Mesenchymal stem cell (in vitro differentiated cells and primary cell): Measurements from ENCODE around the gene OR14A16.

Experiments used
- DNase-seq: peaks from one replicate; pipeline ENCODE4 v3.0.0-alpha.2; 2013
- H2AFZ ChIP-seq: one replicate; pipeline ENCODE4 v1.6.1; 2013; ENCODE audit warnings: low read depth, mild to moderate bottlenecking, control low read depth, inconsistent platforms, low read length, moderate library complexity
- H2AK5ac ChIP-seq: 2 replicates; pipeline ENCODE4 v1.6.1; 2013; ENCODE audit warnings: low read length, moderate library complexity, mild to moderate bottlenecking, inconsistent platforms; ENCODE audit not compliant: severe bottlenecking
- H2BK120ac ChIP-seq: one replicate; pipeline ENCODE4 v1.6.1; 2013; ENCODE audit warnings: low read depth, mild to moderate bottlenecking, inconsistent platforms, low read length, moderate library complexity
- H2BK12ac ChIP-seq, 2 experiments: one replicate each; pipeline ENCODE4 v1.6.1; 2013; ENCODE audit warnings: inconsistent platforms in 2 of 2, low read length in 2 of 2, mild to moderate bottlenecking in 2 of 2, moderate library complexity in 2 of 2, control low read depth in 1 of 2
- H2BK15ac ChIP-seq: one replicate; pipeline ENCODE4 v1.6.1; 2013; ENCODE audit warnings: mild to moderate bottlenecking, low read depth, inconsistent platforms; ENCODE audit not compliant: poor library complexity, severe bottlenecking
- H2BK5ac ChIP-seq: 2 replicates; pipeline ENCODE4 v1.6.1; 2013; ENCODE audit warnings: low read depth, mild to moderate bottlenecking, low read length, control low read depth, inconsistent platforms; ENCODE audit not compliant: poor library complexity, severe bottlenecking
- H3K14ac ChIP-seq, 2 experiments: one replicate each; pipeline ENCODE4 v1.6.1; 2013; ENCODE audit warnings: inconsistent platforms in 2 of 2, low read length in 2 of 2, control low read depth in 1 of 2, mild to moderate bottlenecking in 1 of 2, moderate library complexity in 1 of 2
- H3K18ac ChIP-seq, 2 experiments: one replicate each; pipeline ENCODE4 v1.6.1; 2013; ENCODE audit warnings: inconsistent platforms in 2 of 2, low read length in 2 of 2, control low read depth in 1 of 2, low read depth in 1 of 2, mild to moderate bottlenecking in 1 of 2
- H3K23ac ChIP-seq, 2 experiments: one replicate each; pipeline ENCODE4 v1.6.1; 2013; ENCODE audit warnings: inconsistent platforms in 2 of 2, low read length in 2 of 2, mild to moderate bottlenecking in 2 of 2, moderate library complexity in 2 of 2, control low read depth in 1 of 2
- H3K27ac ChIP-seq: 2 replicates; pipeline ENCODE4 v1.5.1; 2013; ENCODE audit warnings: mild to moderate bottlenecking, moderate library complexity, low read length, control low read depth, inconsistent platforms; ENCODE audit not compliant: poor library complexity, severe bottlenecking
- H3K27me3 ChIP-seq, 2 experiments: 2 replicates each; pipeline versions ENCODE4 v1.6.1 to v1.7.0; 2013; ENCODE audit warnings: low read length in 2 of 2, mild to moderate bottlenecking in 2 of 2, moderate library complexity in 2 of 2, control low read depth in 1 of 2, inconsistent platforms in 1 of 2; ENCODE audit not compliant: control insufficient read depth in 1 of 2, insufficient read depth in 1 of 2
- H3K36me3 ChIP-seq, 2 experiments: 2 replicates each; pipeline versions ENCODE4 v1.6.1 to v1.7.0; 2013; ENCODE audit warnings: low read length in 2 of 2, control low read depth in 1 of 2, inconsistent platforms in 1 of 2, low read depth in 1 of 2, mild to moderate bottlenecking in 1 of 2; ENCODE audit not compliant: insufficient read depth in 2 of 2, control insufficient read depth in 1 of 2
- H3K4ac ChIP-seq, 2 experiments: one replicate each; pipeline ENCODE4 v1.6.1; 2013; ENCODE audit warnings: inconsistent platforms in 2 of 2, low read length in 2 of 2, mild to moderate bottlenecking in 2 of 2, moderate library complexity in 2 of 2, control low read depth in 1 of 2, low read depth in 1 of 2
- H3K4me1 ChIP-seq: 2 replicates; pipeline ENCODE4 v1.6.1; 2013; ENCODE audit warnings: low read depth, low read length, control low read depth; ENCODE audit not compliant: control insufficient read depth, insufficient read depth
- H3K4me2 ChIP-seq: 2 replicates; pipeline ENCODE4 v1.6.1; 2013; ENCODE audit warnings: low read length, mild to moderate bottlenecking, inconsistent platforms; ENCODE audit not compliant: poor library complexity, severe bottlenecking
- H3K4me3 ChIP-seq, 2 experiments: 2 replicates each; pipeline versions ENCODE4 v1.5.1 to v1.7.0; 2013; ENCODE audit warnings: low read length in 2 of 2, mild to moderate bottlenecking in 2 of 2, control low read depth in 1 of 2, low read depth in 1 of 2; ENCODE audit not compliant: insufficient read depth in 1 of 2
- H3K79me1 ChIP-seq: replicated peaks from 2 replicates; pipeline ENCODE4 v1.6.1; 2013; ENCODE audit warnings: mild to moderate bottlenecking, control low read depth, low read length, inconsistent platforms; ENCODE audit not compliant: poor library complexity, severe bottlenecking
- H3K9ac ChIP-seq: 2 replicates; pipeline ENCODE4 v1.7.0; 2013; ENCODE audit warnings: mild to moderate bottlenecking, low read length, moderate library complexity
- H3K9me3 ChIP-seq: 2 replicates; pipeline ENCODE4 v1.7.0; 2013; ENCODE audit warnings: mild to moderate bottlenecking, low read length; ENCODE audit not compliant: control insufficient read depth
- H4K8ac ChIP-seq: one replicate; pipeline ENCODE4 v1.6.1; 2013; ENCODE audit warnings: inconsistent platforms, mild to moderate bottlenecking, low read length, moderate library complexity
- H4K91ac ChIP-seq: one replicate; pipeline ENCODE4 v1.6.1; 2013; ENCODE audit warnings: mild to moderate bottlenecking, low read length, inconsistent platforms
- WGBS: methylation state at CpG from one replicate; pipeline ENCODE4 v1.1.7; 2013; ENCODE audit warnings: mixed read lengths; 5-methylcytosine and 5-hydroxymethylcytosine counted together

The OR14A16 gene

DNA sequence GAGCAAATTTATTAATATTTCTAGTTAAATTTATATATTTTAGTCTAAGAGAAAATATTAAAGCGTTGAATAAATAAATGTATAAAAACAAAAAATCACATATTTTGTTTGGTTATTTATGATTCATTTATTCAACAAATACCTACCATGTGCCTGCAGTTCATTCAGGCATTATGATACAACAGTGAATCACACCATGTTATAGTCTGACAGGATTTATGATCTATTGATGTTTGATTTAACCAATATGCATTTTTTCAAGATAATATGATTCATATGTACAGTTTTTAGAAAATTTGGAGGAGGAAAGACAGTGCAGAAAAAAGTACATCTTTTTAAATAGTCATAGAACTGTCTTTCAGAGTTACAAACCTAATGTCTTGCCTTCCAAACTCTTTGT is 25.7 kb upstream of the OR14A16 start:
- Histone ChIP-seq H3K9me3 (peaks cover 14% of the 10 kb centered on the region), H3K4me2 (no peak overlapping the region), H2AK5ac (no peak overlapping the region), H2BK5ac (no peak overlapping the region), H3K36me3 (no peaks in the 10 kb centered on the region), H2BK12ac (no peak overlapping the region), H2BK15ac (no peak overlapping the region), H3K27ac (no peak overlapping the region), H3K9ac (no peak overlapping the region), H3K14ac (no peak overlapping the region), H4K91ac (no peak overlapping the region), H3K18ac (no peak overlapping the region), H2BK120ac (no peak overlapping the region), H3K27me3 (no peaks in the 10 kb centered on the region), H3K4ac (no peak overlapping the region), H3K4me1 (no peaks in the 10 kb centered on the region), H2AFZ (no peak overlapping the region), H3K23ac (no peak overlapping the region), H3K4me3 (no peak overlapping the region), H4K8ac (no peak overlapping the region), H3K79me1 (no peaks in the 10 kb centered on the region)
- WGBS: no CpG with 5 or more reads among the region's 1 CpG
- no peak for DNase-seq

DNA sequence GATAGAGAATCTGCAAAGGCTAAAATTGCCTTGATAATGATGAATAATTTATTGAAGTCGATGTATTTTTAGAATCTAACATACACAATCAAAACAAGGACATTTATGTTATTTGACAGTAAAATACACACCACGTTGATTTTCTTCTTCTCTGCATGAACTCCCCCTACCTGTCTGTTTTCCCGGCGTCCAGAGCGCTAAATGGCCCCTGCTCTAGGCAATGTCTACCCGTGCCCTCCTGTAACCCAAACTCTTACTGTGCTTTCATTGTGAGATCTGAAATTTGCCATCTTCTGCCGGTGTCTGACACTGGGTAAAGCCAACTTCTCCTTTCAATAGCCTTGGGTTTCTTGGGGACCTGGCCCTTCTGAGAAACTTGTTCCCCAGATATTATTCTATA is 24.4 kb upstream of the OR14A16 start:
- Histone ChIP-seq H2AK5ac (no peak overlapping the region), H3K18ac (no peak overlapping the region), H3K4me3 (no peak overlapping the region), H2BK12ac (no peak overlapping the region), H3K9me3 (peaks cover 14% of the 10 kb centered on the region), H2BK120ac (no peak overlapping the region), H3K27me3 (no peaks in the 10 kb centered on the region), H2BK15ac (no peak overlapping the region), H4K8ac (no peak overlapping the region), H2BK5ac (no peak overlapping the region), H3K27ac (no peak overlapping the region), H4K91ac (no peak overlapping the region), H3K4me2 (no peak overlapping the region), H3K4me1 (no peaks in the 10 kb centered on the region), H3K14ac (no peak overlapping the region), H3K9ac (no peak overlapping the region), H2AFZ (no peak overlapping the region), H3K4ac (no peak overlapping the region), H3K36me3 (no peaks in the 10 kb centered on the region), H3K79me1 (no peaks in the 10 kb centered on the region), H3K23ac (no peak overlapping the region)
- no peak for DNase-seq
- whole genome bisulfite sequencing: 84% methylated on average over 7 of the region's 7 CpGs

DNA sequence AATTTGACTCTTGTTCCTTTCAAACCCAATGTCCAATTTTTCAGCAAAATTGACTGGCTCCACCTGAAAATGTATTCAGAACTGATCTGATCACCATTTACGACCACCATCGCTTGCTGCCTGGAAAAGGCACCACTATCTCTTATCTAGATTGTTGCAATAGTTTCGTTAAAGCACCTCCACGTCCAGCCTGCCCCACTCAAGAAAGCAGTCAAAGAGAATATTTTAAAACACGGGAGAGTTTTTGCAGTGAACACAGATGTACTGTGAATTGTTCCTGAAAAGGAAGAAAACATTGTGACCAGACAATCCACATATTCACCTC is 21.7 kb upstream of the OR14A16 start:
- Histone ChIP-seq H3K14ac (no peak overlapping the region), H3K4ac (no peak overlapping the region), H2AK5ac (no peak overlapping the region), H3K36me3 (no peaks in the 10 kb centered on the region), H3K18ac (no peak overlapping the region), H2BK120ac (no peak overlapping the region), H3K4me1 (no peaks in the 10 kb centered on the region), H2AFZ (no peak overlapping the region), H3K4me3 (no peak overlapping the region), H4K91ac (no peak overlapping the region), H3K27ac (no peak overlapping the region), H2BK5ac (no peak overlapping the region), H3K9ac (no peak overlapping the region), H3K79me1 (no peaks in the 10 kb centered on the region), H3K23ac (no peak overlapping the region), H2BK12ac (no peak overlapping the region), H3K9me3 (peaks cover 12% of the 10 kb centered on the region), H3K27me3 (no peaks in the 10 kb centered on the region), H3K4me2 (no peak overlapping the region), H4K8ac (no peak overlapping the region), H2BK15ac (no peak overlapping the region)
- DNase-seq: no peak
- 86% methylated on average over 5 of the region's 5 CpGs for WGBS

DNA sequence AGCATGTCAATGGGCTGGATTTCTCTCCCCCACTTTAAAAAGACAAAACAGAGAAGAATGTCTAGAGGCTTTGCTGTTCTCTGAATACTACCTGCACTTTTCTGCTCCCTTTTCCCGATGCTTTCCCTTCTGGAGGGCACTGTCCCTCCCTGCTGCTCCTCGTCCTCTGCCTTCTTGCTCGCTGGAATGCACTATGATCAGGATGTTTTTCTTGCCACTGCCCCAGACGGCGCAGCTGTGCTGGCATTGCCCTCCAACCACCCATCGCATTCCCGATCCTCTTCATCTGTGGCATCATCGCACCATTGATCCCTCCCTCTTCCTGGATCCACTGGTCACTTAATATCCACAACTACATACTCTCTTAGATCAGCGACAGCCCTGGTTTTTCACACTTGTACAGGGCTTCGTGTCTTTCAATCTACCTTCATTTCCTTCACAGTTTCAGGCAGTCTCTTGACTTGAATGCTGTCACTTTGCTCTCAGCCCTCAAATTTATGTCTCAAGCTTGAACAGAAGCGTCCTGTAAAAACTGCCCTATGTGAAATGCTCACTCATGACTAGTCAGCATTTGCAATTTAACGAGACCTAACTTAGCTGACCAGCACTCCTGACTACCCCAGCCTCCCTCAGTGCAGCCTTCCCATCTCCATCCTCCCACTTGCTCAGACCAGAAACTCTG is 21.2 kb upstream of the OR14A16 start:
- H3K23ac ChIP-seq: no peak overlapping the region
- no peak overlapping the region for H4K8ac ChIP-seq
- no peak overlapping the region for H3K4ac ChIP-seq
- no peaks in the 10 kb centered on the region for H3K27me3 ChIP-seq
- no peak overlapping the region for H3K9ac ChIP-seq
- no peak overlapping the region for H2BK15ac ChIP-seq
- no peak overlapping the region for H3K4me2 ChIP-seq
- no peak overlapping the region for H4K91ac ChIP-seq
- no peaks in the 10 kb centered on the region for H3K36me3 ChIP-seq
- no peak overlapping the region for H2AFZ ChIP-seq
- no peaks in the 10 kb centered on the region for H3K4me1 ChIP-seq
- peaks cover 15% of the 10 kb centered on the region for H3K9me3 ChIP-seq
- no peak overlapping the region for H3K27ac ChIP-seq
- H2BK12ac ChIP-seq: no peak overlapping the region
- no peak overlapping the region for H2AK5ac ChIP-seq
- no peak for DNase-seq
- H3K14ac ChIP-seq: no peak overlapping the region
- H3K18ac ChIP-seq: no peak overlapping the region
- WGBS: 68% methylated on average over 12 of the region's 12 CpGs
- no peak overlapping the region for H3K4me3 ChIP-seq
- H2BK5ac ChIP-seq: no peak overlapping the region
- H3K79me1 ChIP-seq: no peaks in the 10 kb centered on the region
- H2BK120ac ChIP-seq: no peak overlapping the region
